ENCODE measurements around the gene HHIP.

GRCh38 chr4:144701683-144702233 lies 55.8 kb downstream of the HHIP start:
- TF ChIP-seq POLR2A (IDR thresholded peaks at IDR 0.05) (no peak), CTCF (IDR thresholded peaks at IDR 0.05) (no peak)
